H4 (cell line): ENCODE results near the gene CCDC85C. TPM values are rescaled to one million over a fixed set of nuclear protein-coding genes. Genes with fewer than 3 reads are reported as not detected.

Experiments
- DNase-seq: peaks from one replicate; pipeline ENCODE4 v3.0.0-alpha.2; 2015; ENCODE audit warnings: low spot score
- total RNA-seq: library from RNA; depleted of rRNA; stranded (reverse); fragments of >200 nt; shearing (Covaris generic); gene quantifications from 2 replicates; pipeline ENCODE4 v1.2.3, GENCODE V29; 2014

Gene CCDC85C
- total RNA-seq, 1 experiment from 2014 or later = 5.8 TPM

- no peak for DNase-seq
Observed at GRCh38 chr14:99559286-99559990, 44.6 kb downstream of the CCDC85C start.

GRCh38 chr14:99556134-99556791 is 47.7 kb downstream of the CCDC85C start:
- no peak for DNase-seq

GRCh38 chr14:99554757-99555531 is 49.1 kb downstream of the CCDC85C start:
- no peak for DNase-seq

GRCh38 chr14:99554184-99554583 is 49.8 kb downstream of the CCDC85C start:
- no peak for DNase-seq

- DNase-seq = no peak
Observed at GRCh38 chr14:99552572-99553216, 51.3 kb downstream of the CCDC85C start.

GRCh38 chr14:99552021-99552553 is 51.9 kb downstream of the CCDC85C start:
- no peak for DNase-seq

GRCh38 chr14:99551034-99551922 is 52.7 kb downstream of the CCDC85C start:
- DNase-seq = no peak

- DNase-seq = no peak
Observed at GRCh38 chr14:99550387-99550992, 53.5 kb downstream of the CCDC85C start.

- no peak for DNase-seq
Observed at GRCh38 chr14:99549684-99550083, 54.3 kb downstream of the CCDC85C start.

GRCh38 chr14:99548871-99549515 is 55.0 kb downstream of the CCDC85C start:
- DNase-seq = no peak

GRCh38 chr14:99548255-99548654 is 55.8 kb downstream of the CCDC85C start:
- DNase-seq = no peak

GRCh38 chr14:99546234-99546879 is 57.6 kb downstream of the CCDC85C start:
- DNase-seq = no peak

GRCh38 chr14:99545586-99545985 is 58.4 kb downstream of the CCDC85C start:
- DNase-seq = no peak

- no peak for DNase-seq
Observed at GRCh38 chr14:99544991-99545390, 59.0 kb downstream of the CCDC85C start.

GRCh38 chr14:99543985-99544384 is 60.0 kb downstream of the CCDC85C start:
- DNase-seq = no peak

- DNase-seq = no peak
Observed at GRCh38 chr14:99543370-99543769, 60.6 kb downstream of the CCDC85C start.

GRCh38 chr14:99542566-99542965 is 61.4 kb downstream of the CCDC85C start:
- no peak for DNase-seq

- DNase-seq = no peak
Observed at GRCh38 chr14:99541677-99542470, 62.1 kb downstream of the CCDC85C start.

- DNase-seq = no peak
Observed at GRCh38 chr14:99541211-99541610, 62.8 kb downstream of the CCDC85C start.
